ENCODE measurements around the gene PIEZO2.

PIEZO2 gene

DNA sequence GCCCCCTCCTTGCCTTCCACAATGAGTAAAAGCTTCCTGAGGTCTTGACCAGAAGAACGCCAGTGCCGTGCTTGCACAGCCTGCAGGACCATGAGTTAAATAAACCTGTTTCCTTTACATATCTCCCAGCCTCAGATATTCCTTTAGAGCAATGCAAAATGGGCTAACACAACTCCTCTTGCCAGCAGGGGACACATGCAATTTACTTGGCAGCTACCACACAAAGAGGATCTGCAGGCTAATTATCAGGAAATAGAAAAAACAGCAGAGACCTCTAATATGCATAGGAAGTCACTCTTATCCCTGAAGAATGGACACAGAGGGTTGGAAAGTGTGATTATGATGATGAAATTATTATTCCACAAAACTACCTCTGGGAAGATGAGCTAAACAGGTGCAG is 114.0 kb downstream of the PIEZO2 start:
- no peak for ATAC-seq
- TF ChIP-seq CSDC2 (CRISPR knock-in tag; IDR thresholded peaks at IDR 0.05) = no peak
- no peak for TF ChIP-seq ZC3H10 (CRISPR knock-in tag; IDR thresholded peaks at IDR 0.05)
- TF ChIP-seq ESRRG (CRISPR knock-in tag; IDR thresholded peaks at IDR 0.05) = no peak
- no peak for TF ChIP-seq ZFP30 (CRISPR knock-in tag; IDR thresholded peaks at IDR 0.05)
- no peak for TF ChIP-seq GLIS3 (CRISPR knock-in tag; IDR thresholded peaks at IDR 0.05)
- TF ChIP-seq SNAI2 (CRISPR knock-in tag; IDR thresholded peaks at IDR 0.05) = no peak
- TF ChIP-seq, protein P1, sequence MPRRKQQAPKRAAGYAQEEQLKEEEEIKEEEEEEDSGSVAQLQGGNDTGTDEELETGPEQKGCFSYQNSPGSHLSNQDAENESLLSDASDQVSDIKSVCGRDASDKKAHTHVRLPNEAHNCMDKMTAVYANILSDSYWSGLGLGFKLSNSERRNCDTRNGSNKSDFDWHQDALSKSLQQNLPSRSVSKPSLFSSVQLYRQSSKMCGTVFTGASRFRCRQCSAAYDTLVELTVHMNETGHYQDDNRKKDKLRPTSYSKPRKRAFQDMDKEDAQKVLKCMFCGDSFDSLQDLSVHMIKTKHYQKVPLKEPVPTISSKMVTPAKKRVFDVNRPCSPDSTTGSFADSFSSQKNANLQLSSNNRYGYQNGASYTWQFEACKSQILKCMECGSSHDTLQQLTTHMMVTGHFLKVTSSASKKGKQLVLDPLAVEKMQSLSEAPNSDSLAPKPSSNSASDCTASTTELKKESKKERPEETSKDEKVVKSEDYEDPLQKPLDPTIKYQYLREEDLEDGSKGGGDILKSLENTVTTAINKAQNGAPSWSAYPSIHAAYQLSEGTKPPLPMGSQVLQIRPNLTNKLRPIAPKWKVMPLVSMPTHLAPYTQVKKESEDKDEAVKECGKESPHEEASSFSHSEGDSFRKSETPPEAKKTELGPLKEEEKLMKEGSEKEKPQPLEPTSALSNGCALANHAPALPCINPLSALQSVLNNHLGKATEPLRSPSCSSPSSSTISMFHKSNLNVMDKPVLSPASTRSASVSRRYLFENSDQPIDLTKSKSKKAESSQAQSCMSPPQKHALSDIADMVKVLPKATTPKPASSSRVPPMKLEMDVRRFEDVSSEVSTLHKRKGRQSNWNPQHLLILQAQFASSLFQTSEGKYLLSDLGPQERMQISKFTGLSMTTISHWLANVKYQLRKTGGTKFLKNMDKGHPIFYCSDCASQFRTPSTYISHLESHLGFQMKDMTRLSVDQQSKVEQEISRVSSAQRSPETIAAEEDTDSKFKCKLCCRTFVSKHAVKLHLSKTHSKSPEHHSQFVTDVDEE (CRISPR knock-in tag; IDR thresholded peaks at IDR 0.05) = no peak
- no peak for TF ChIP-seq ZFP3 (CRISPR knock-in tag; IDR thresholded peaks at IDR 0.05)
- no peak for TF ChIP-seq ZNF70 (CRISPR knock-in tag; IDR thresholded peaks at IDR 0.05)
- TF ChIP-seq PPARA (CRISPR knock-in tag; IDR thresholded peaks at IDR 0.05; ENCODE audit: borderline replicate concordance) = no peak
- TF ChIP-seq ISL1 (CRISPR knock-in tag; IDR thresholded peaks at IDR 0.05) = no peak
- no peak for TF ChIP-seq TCF4 (CRISPR knock-in tag; IDR thresholded peaks at IDR 0.05; ENCODE audit: borderline replicate concordance)
- TF ChIP-seq ZNF565 (CRISPR knock-in tag; conservative IDR thresholded peaks at IDR 0.05; ENCODE audit: low read depth) = no peak
- TF ChIP-seq, protein P2, sequence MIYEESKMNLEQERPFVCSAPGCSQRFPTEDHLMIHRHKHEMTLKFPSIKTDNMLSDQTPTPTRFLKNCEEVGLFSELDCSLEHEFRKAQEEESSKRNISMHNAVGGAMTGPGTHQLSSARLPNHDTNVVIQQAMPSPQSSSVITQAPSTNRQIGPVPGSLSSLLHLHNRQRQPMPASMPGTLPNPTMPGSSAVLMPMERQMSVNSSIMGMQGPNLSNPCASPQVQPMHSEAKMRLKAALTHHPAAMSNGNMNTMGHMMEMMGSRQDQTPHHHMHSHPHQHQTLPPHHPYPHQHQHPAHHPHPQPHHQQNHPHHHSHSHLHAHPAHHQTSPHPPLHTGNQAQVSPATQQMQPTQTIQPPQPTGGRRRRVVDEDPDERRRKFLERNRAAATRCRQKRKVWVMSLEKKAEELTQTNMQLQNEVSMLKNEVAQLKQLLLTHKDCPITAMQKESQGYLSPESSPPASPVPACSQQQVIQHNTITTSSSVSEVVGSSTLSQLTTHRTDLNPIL (CRISPR knock-in tag; IDR thresholded peaks at IDR 0.05; ENCODE audit: low read depth) = no peak
- TF ChIP-seq RARB (CRISPR knock-in tag; IDR thresholded peaks at IDR 0.05) = no peak
- TF ChIP-seq BACH2 (CRISPR knock-in tag; IDR thresholded peaks at IDR 0.05; ENCODE audit: borderline replicate concordance) = no peak
- TF ChIP-seq, protein P3, sequence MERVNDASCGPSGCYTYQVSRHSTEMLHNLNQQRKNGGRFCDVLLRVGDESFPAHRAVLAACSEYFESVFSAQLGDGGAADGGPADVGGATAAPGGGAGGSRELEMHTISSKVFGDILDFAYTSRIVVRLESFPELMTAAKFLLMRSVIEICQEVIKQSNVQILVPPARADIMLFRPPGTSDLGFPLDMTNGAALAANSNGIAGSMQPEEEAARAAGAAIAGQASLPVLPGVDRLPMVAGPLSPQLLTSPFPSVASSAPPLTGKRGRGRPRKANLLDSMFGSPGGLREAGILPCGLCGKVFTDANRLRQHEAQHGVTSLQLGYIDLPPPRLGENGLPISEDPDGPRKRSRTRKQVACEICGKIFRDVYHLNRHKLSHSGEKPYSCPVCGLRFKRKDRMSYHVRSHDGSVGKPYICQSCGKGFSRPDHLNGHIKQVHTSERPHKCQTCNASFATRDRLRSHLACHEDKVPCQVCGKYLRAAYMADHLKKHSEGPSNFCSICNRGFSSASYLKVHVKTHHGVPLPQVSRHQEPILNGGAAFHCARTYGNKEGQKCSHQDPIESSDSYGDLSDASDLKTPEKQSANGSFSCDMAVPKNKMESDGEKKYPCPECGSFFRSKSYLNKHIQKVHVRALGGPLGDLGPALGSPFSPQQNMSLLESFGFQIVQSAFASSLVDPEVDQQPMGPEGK (CRISPR knock-in tag; IDR thresholded peaks at IDR 0.05; ENCODE audit: borderline replicate concordance) = no peak
- no peak for TF ChIP-seq ZNF8 (CRISPR knock-in tag; IDR thresholded peaks at IDR 0.05)
- no peak for TF ChIP-seq ARNTL (CRISPR knock-in tag; IDR thresholded peaks at IDR 0.05; ENCODE audit: borderline replicate concordance, low read depth)

DNA sequence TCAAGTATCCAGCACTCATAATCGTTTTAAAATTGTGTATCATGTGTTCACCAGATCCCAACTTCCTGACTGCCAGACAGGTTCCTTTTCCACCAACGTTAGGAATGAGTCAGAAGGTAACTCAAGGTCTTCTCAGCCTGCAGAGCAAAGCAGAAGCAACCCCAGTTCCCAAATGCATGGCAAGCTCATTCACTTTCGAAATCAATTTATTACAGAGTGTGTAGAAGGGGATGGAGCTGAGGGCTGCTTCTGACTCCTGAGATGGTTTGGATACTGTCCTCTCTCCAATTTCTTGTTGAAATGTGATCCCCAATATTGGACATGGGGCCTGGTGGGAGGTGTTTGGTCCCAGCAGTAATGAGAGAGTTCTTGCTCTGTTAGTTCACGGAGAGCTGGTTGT is 114.5 kb downstream of the PIEZO2 start:
- no peak for ATAC-seq
- TF ChIP-seq SNAI2 (CRISPR knock-in tag; IDR thresholded peaks at IDR 0.05) = no peak
- no peak for TF ChIP-seq ZNF565 (CRISPR knock-in tag; conservative IDR thresholded peaks at IDR 0.05; ENCODE audit: low read depth)
- TF ChIP-seq OSR1 (CRISPR knock-in tag; IDR thresholded peaks at IDR 0.05) = no peak
- TF ChIP-seq, protein P4, sequence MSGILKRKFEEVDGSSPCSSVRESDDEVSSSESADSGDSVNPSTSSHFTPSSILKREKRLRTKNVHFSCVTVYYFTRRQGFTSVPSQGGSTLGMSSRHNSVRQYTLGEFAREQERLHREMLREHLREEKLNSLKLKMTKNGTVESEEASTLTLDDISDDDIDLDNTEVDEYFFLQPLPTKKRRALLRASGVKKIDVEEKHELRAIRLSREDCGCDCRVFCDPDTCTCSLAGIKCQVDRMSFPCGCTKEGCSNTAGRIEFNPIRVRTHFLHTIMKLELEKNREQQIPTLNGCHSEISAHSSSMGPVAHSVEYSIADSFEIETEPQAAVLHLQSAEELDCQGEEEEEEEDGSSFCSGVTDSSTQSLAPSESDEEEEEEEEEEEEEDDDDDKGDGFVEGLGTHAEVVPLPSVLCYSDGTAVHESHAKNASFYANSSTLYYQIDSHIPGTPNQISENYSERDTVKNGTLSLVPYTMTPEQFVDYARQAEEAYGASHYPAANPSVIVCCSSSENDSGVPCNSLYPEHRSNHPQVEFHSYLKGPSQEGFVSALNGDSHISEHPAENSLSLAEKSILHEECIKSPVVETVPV (CRISPR knock-in tag; IDR thresholded peaks at IDR 0.05) = no peak
- TF ChIP-seq ZC3H10 (CRISPR knock-in tag; IDR thresholded peaks at IDR 0.05) = no peak
- TF ChIP-seq BACH2 (CRISPR knock-in tag; IDR thresholded peaks at IDR 0.05; ENCODE audit: borderline replicate concordance) = no peak
- TF ChIP-seq, protein P1 (CRISPR knock-in tag; IDR thresholded peaks at IDR 0.05) = no peak

DNA sequence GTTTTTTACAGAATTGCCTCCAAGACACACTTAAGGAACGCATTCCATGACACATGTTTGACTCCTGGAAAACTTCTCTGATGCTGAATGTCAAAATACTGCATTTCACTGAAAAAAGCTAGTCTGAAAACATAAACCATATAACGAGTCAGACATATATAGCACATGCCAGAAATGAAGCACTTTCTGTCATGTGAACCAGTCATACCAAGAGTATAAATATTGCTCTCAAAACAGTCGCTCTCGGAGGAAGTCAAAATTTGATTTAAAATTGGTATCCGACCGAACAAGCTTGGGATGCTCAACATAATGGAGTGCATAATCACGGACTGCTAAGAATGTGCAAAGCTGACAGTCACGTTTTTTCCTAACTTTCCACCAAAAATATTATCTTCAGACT is 115.9 kb downstream of the PIEZO2 start:
- no peak for ATAC-seq
- no peak for TF ChIP-seq BACH2 (CRISPR knock-in tag; IDR thresholded peaks at IDR 0.05; ENCODE audit: borderline replicate concordance)
- TF ChIP-seq GLIS3 (CRISPR knock-in tag; IDR thresholded peaks at IDR 0.05) = no peak
- no peak for TF ChIP-seq CSDC2 (CRISPR knock-in tag; IDR thresholded peaks at IDR 0.05)
- no peak for TF ChIP-seq ISL1 (CRISPR knock-in tag; IDR thresholded peaks at IDR 0.05)
- TF ChIP-seq, protein P3 (CRISPR knock-in tag; IDR thresholded peaks at IDR 0.05; ENCODE audit: borderline replicate concordance) = no peak
- TF ChIP-seq, protein P2 (CRISPR knock-in tag; IDR thresholded peaks at IDR 0.05; ENCODE audit: low read depth) = no peak
- TF ChIP-seq ESRRG (CRISPR knock-in tag; IDR thresholded peaks at IDR 0.05) = no peak
- TF ChIP-seq OSR1 (CRISPR knock-in tag; IDR thresholded peaks at IDR 0.05) = no peak

All from SK-N-SH treated with all-trans-retinoic acid at 6 μM for 48 hours (cell line).